GM12878 (cell line): ENCODE data around the gene FGD6. TPM values are rescaled to one million over a fixed set of nuclear protein-coding genes. Genes with fewer than 3 reads are reported as not detected.

Experiments
- BHLHE40 ChIP-seq, 2 experiments: fragments of 450-650 bp in 1 of 2; IDR thresholded peaks; 2 replicates each; pipeline ENCODE4 v1.6.1; 2011 to 2017; ENCODE audit warnings: low read depth in 2 of 2, borderline replicate concordance in 1 of 2, improper control_type of control experiment in 1 of 2, low read length in 1 of 2, mild to moderate bottlenecking in 1 of 2
- BRCA1 ChIP-seq: IDR thresholded peaks from 2 replicates; pipeline ENCODE4 v1.6.1; 2011; ENCODE audit warnings: low read depth, low read length, improper control_type of control experiment
- CREB1 ChIP-seq: IDR thresholded peaks from 2 replicates; pipeline ENCODE4 v1.6.1; 2012; ENCODE audit warnings: low read depth, mild to moderate bottlenecking, inconsistent platforms
- IKZF1 ChIP-seq: fragments of 450-650 bp; conservative IDR thresholded peaks from 2 replicates; pipeline ENCODE4 v1.6.1; 2017; ENCODE audit warnings: antibody characterized with exemption, mild to moderate bottlenecking
- IRF4 ChIP-seq: IDR thresholded peaks from 2 replicates; pipeline ENCODE4 v1.6.1; 2011; ENCODE audit warnings: low read depth, low read length
- MEF2B ChIP-seq: fragments of 450-650 bp; IDR thresholded peaks from 2 replicates; pipeline ENCODE4 v1.6.1; 2018; ENCODE audit warnings: mild to moderate bottlenecking, moderate library complexity; ENCODE audit not compliant: partially characterized antibody, poor library complexity, severe bottlenecking
- MTA3 ChIP-seq: IDR thresholded peaks from 2 replicates; pipeline ENCODE4 v1.6.1; 2012; ENCODE audit warnings: low read length, inconsistent platforms, borderline replicate concordance
- NBN ChIP-seq: fragments of 450-650 bp; IDR thresholded peaks from 2 replicates; pipeline ENCODE4 v1.6.1; 2016
- NRF1 ChIP-seq: conservative IDR thresholded peaks from 2 replicates; pipeline ENCODE4 v1.6.1; 2011; ENCODE audit warnings: mild to moderate bottlenecking, low read depth, low read length, improper control_type of control experiment
- PAX5 ChIP-seq: IDR thresholded peaks from 2 replicates; pipeline ENCODE4 v1.6.1; 2011; ENCODE audit warnings: low read depth, low read length, borderline replicate concordance
- POLR2AphosphoS5 ChIP-seq: IDR thresholded peaks from 2 replicates; pipeline ENCODE4 v1.6.1; 2011; ENCODE audit warnings: mild to moderate bottlenecking, low read length, inconsistent platforms
- POU2F2 ChIP-seq: IDR thresholded peaks from 3 replicates; pipeline ENCODE4 v1.6.1; 2011; ENCODE audit warnings: low read depth, mild to moderate bottlenecking, low read length, borderline replicate concordance
- RAD21 ChIP-seq: IDR thresholded peaks from 2 replicates; pipeline ENCODE4 v1.6.1; 2011; ENCODE audit warnings: mild to moderate bottlenecking, low read depth, low read length, moderate library complexity; ENCODE audit not compliant: insufficient read depth
- RBBP5 ChIP-seq: fragments of 200-600 bp; sonication (generic); conservative IDR thresholded peaks from 2 replicates; pipeline ENCODE4 v1.6.1; 2016
- RELA ChIP-seq: fragments of 450-650 bp; IDR thresholded peaks from 2 replicates; pipeline ENCODE4 v1.8.0; 2014; ENCODE audit warnings: borderline replicate concordance; ENCODE audit not compliant: partially characterized antibody
- SIX5 ChIP-seq: IDR thresholded peaks from 2 replicates; pipeline ENCODE4 v1.6.1; 2011; ENCODE audit warnings: mild to moderate bottlenecking, low read depth, low read length, moderate library complexity; ENCODE audit not compliant: severe bottlenecking
- SMC3 ChIP-seq: IDR thresholded peaks from 2 replicates; pipeline ENCODE4 v1.6.1; 2011; ENCODE audit warnings: low read length, improper control_type of control experiment, borderline replicate concordance
- SREBF1 ChIP-seq: IDR thresholded peaks from 2 replicates; pipeline ENCODE4 v1.6.1; 2012; ENCODE audit warnings: mild to moderate bottlenecking, low read length
- SRF ChIP-seq, 2 experiments: IDR thresholded peaks; 2 replicates each; pipeline ENCODE4 v1.6.1; 2011; ENCODE audit warnings: low read depth in 2 of 2, low read length in 2 of 2, mild to moderate bottlenecking in 1 of 2, moderate library complexity in 1 of 2
- TBL1XR1 ChIP-seq: IDR thresholded peaks from 2 replicates; pipeline ENCODE4 v1.6.1; 2012; ENCODE audit warnings: low read depth, low read length, improper control_type of control experiment
- polyA plus RNA-seq, 11 experiments: library from polyadenylated mRNA; depleted of rRNA in 4 of 11; unstranded in 6 of 11; stranded (reverse) in 5 of 11; fragments of >200 nt; fragmentation: Nextera tagmentation in 4 of 11; fragmentation: Illumina TruSeq in 1 of 11; extraction: Ambion mirVana in 4 of 11; extraction: Trizol in 1 of 11; gene quantifications; 1 replicate in 1 of 11; 2 replicates in 10 of 11; pipeline versions ENCODE4 v1.2.1 to v1.2.3, GENCODE V29; 2011 to 2016; ENCODE audit warnings: inconsistent platforms in 2 of 11, missing spikeins in 2 of 11, low read depth in 1 of 11
- total RNA-seq, 4 experiments: library from RNA; depleted of rRNA in 3 of 4; stranded (reverse); fragments of >200 nt in 3 of 4; fragmentation: Illumina TruSeq in 1 of 4; extraction: Trizol in 1 of 4; gene quantifications; 2 replicates each; pipeline versions ENCODE4 v1.2.1 to v1.2.3, GENCODE V29; 2013 to 2021
- TF ChIP-seq, protein P1 (sequence below): IDR thresholded peaks from 2 replicates; pipeline ENCODE4 v1.6.1; 2011; ENCODE audit warnings: borderline replicate concordance, low read depth, mild to moderate bottlenecking, moderate library complexity, low read length; ENCODE audit not compliant: insufficient read depth, poor library complexity, severe bottlenecking
- TF ChIP-seq, protein P2 (sequence below): IDR thresholded peaks from 2 replicates; pipeline ENCODE4 v1.6.1; 2012; ENCODE audit warnings: low read depth, low read length, improper control_type of control experiment
- TF ChIP-seq, protein P3 (sequence below): IDR thresholded peaks from 2 replicates; pipeline ENCODE4 v1.6.1; 2011; ENCODE audit warnings: borderline replicate concordance, low read depth, mild to moderate bottlenecking, moderate library complexity, mixed read lengths, low read length; ENCODE audit not compliant: insufficient read depth; ENCODE audit errors: extremely low read length
- TF ChIP-seq, protein P4 (sequence below), 3 experiments: IDR thresholded peaks in 2 of 3; conservative IDR thresholded peaks in 1 of 3; 2 replicates each; pipeline ENCODE4 v1.5.1; 2011; ENCODE audit warnings: low read depth in 3 of 3, low read length in 3 of 3, mild to moderate bottlenecking in 3 of 3, control low read depth in 2 of 3, moderate library complexity in 2 of 3, inconsistent platforms in 1 of 3, mixed read lengths in 1 of 3; ENCODE audit not compliant: control insufficient read depth in 2 of 3, insufficient read depth in 1 of 3; ENCODE audit errors: extremely low read depth in 1 of 3

FGD6 gene
- total and polyA plus RNA-seq, 10 of the 15 experiments (the other 5 are each of a cell fraction or from before 2014, with no cell fraction given): 2.4 to 15.5 (median 8.9) TPM

DNA sequence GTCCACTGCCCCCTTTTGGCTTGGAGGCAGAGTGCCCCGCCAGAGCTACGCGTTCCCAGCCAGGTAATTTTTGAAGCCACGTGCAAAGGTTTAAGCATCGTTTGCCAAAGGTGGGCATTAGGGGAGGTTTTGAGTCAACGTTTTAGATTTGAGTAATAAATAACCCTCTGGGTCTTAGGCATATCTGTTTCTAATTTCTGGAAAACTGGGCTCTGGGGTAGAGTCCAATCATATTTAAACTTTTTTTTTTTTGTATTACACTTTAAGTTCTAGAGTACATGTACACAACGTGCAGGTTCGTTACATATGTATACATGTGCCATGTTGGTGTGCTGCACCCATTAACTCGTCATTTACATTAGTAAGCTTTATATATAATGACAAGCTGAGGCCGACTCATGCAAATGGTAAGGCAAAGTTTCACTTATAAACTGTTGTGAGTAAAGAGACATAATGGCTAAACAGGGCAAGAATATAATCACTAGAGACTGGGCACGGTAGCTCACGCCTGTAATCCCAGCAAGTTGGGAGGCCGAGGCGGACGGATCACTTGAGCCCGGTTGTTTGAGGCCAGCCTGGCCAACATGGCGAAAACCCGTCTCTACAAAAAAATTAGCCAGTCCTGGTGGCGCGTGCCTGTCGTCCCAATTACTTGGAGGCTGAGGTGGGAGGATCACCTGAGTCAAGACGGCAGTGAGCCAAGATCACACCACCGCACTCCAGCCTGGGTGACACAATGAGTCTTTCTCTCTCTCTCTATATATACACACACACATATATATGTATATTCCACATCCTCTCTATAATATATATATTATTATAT lies 143.4 kb downstream of the FGD6 start (continued):
- TF ChIP-seq, protein P1, sequence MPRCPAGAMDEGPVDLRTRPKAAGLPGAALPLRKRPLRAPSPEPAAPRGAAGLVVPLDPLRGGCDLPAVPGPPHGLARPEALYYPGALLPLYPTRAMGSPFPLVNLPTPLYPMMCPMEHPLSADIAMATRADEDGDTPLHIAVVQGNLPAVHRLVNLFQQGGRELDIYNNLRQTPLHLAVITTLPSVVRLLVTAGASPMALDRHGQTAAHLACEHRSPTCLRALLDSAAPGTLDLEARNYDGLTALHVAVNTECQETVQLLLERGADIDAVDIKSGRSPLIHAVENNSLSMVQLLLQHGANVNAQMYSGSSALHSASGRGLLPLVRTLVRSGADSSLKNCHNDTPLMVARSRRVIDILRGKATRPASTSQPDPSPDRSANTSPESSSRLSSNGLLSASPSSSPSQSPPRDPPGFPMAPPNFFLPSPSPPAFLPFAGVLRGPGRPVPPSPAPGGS: peak; percentile 41
- TF ChIP-seq IRF4: peak; percentile 51; the same call in 1 of the 2 replicates
- no peak for TF ChIP-seq IKZF1
- TF ChIP-seq, protein P2, sequence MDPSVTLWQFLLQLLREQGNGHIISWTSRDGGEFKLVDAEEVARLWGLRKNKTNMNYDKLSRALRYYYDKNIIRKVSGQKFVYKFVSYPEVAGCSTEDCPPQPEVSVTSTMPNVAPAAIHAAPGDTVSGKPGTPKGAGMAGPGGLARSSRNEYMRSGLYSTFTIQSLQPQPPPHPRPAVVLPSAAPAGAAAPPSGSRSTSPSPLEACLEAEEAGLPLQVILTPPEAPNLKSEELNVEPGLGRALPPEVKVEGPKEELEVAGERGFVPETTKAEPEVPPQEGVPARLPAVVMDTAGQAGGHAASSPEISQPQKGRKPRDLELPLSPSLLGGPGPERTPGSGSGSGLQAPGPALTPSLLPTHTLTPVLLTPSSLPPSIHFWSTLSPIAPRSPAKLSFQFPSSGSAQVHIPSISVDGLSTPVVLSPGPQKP: no peak
- peak; percentile 45; the same call in 1 of the 2 replicates for TF ChIP-seq SMC3
- TF ChIP-seq, protein P3, sequence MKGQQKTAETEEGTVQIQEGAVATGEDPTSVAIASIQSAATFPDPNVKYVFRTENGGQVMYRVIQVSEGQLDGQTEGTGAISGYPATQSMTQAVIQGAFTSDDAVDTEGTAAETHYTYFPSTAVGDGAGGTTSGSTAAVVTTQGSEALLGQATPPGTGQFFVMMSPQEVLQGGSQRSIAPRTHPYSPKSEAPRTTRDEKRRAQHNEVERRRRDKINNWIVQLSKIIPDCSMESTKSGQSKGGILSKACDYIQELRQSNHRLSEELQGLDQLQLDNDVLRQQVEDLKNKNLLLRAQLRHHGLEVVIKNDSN: no peak
- no peak for TF ChIP-seq SREBF1
- no peak for TF ChIP-seq MTA3
- TF ChIP-seq NRF1: no peak
- no peak for TF ChIP-seq BRCA1
- no peak for TF ChIP-seq CREB1
- TF ChIP-seq TBL1XR1: no peak
- TF ChIP-seq POU2F2: 0 out of 3 replicates have a peak, but pooled peaks have one; percentile 18
- TF ChIP-seq BHLHE40 (IDR thresholded peaks at IDR 0.05; ENCODE audit: borderline replicate concordance in 1 of 2, low read depth in 2 of 2, low read length in 1 of 2): peak; percentile 81 to 85
- TF ChIP-seq NBN: 0 out of 2 replicates have a peak, but pooled peaks have one; percentile 5
- TF ChIP-seq RELA: no peak
- no peak for TF ChIP-seq MEF2B
- no peak for TF ChIP-seq RBBP5
- TF ChIP-seq POLR2AphosphoS5: no peak
- TF ChIP-seq RAD21: peak; percentile 53
- TF ChIP-seq SIX5: no peak
- no peak for TF ChIP-seq PAX5
- no peak for TF ChIP-seq SRF (IDR thresholded peaks at IDR 0.05; ENCODE audit: low read depth in 2 of 2, low read length in 2 of 2)
- TF ChIP-seq, protein P4, sequence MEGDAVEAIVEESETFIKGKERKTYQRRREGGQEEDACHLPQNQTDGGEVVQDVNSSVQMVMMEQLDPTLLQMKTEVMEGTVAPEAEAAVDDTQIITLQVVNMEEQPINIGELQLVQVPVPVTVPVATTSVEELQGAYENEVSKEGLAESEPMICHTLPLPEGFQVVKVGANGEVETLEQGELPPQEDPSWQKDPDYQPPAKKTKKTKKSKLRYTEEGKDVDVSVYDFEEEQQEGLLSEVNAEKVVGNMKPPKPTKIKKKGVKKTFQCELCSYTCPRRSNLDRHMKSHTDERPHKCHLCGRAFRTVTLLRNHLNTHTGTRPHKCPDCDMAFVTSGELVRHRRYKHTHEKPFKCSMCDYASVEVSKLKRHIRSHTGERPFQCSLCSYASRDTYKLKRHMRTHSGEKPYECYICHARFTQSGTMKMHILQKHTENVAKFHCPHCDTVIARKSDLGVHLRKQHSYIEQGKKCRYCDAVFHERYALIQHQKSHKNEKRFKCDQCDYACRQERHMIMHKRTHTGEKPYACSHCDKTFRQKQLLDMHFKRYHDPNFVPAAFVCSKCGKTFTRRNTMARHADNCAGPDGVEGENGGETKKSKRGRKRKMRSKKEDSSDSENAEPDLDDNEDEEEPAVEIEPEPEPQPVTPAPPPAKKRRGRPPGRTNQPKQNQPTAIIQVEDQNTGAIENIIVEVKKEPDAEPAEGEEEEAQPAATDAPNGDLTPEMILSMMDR (IDR thresholded peaks at IDR 0.05 in 2 of 3, conservative IDR thresholded peaks at IDR 0.05 in 1 of 3; ENCODE audit: control insufficient read depth in 2 of 3, extremely low read depth in 1 of 3, insufficient read depth in 1 of 3, low read depth in 3 of 3, low read length in 3 of 3): peak; percentile 88 to 90 (median 89); a peak in 4 of 6 replicates
